Mesothelial cell of epicardium (in vitro differentiated cells): Measurements from ENCODE around the gene TBCB. TPM values are rescaled to one million over a fixed set of nuclear protein-coding genes. Genes with fewer than 3 reads are reported as not detected.

Experiments used
- DNase-seq, 2 experiments: peaks; one replicate each; pipeline ENCODE4 v3.0.0; 2021; ENCODE audit warnings: low spot score in 2 of 2; ENCODE audit not compliant: unreplicated experiment in 2 of 2
- H3K27ac Mint-ChIP-seq: 2 replicates; pipeline ENCODE4 v1.8.0; 2021; ENCODE audit warnings: mixed read lengths
- H3K27me3 Mint-ChIP-seq: 2 replicates; pipeline ENCODE4 v1.8.0; 2021; ENCODE audit warnings: low read depth, mixed read lengths
- H3K36me3 Mint-ChIP-seq: 2 replicates; pipeline ENCODE4 v1.8.0; 2021; ENCODE audit warnings: mixed read lengths
- H3K4me1 Mint-ChIP-seq: 2 replicates; pipeline ENCODE4 v1.8.0; 2021; ENCODE audit warnings: mixed read lengths
- H3K4me3 Mint-ChIP-seq: 2 replicates; pipeline ENCODE4 v1.8.0; 2021; ENCODE audit warnings: mild to moderate bottlenecking, moderate library complexity, mixed read lengths
- H3K9me3 Mint-ChIP-seq: 2 replicates; pipeline ENCODE4 v1.8.0; 2021; ENCODE audit warnings: mixed read lengths
- total RNA-seq: library from RNA; stranded (reverse); gene quantifications from 3 replicates; pipeline ENCODE4 v1.2.1, GENCODE V29; 2021
- TF ChIP-seq, protein P1 (sequence below): fragments of 200-600 bp; sonication (generic); IDR thresholded peaks from one replicate; pipeline ENCODE4 v1.5.0; 2021; ENCODE audit warnings: antibody characterized with exemption; ENCODE audit not compliant: unreplicated experiment

Gene TBCB
- total RNA-seq, 1 donor from 2014 or later = 115 TPM

DNA sequence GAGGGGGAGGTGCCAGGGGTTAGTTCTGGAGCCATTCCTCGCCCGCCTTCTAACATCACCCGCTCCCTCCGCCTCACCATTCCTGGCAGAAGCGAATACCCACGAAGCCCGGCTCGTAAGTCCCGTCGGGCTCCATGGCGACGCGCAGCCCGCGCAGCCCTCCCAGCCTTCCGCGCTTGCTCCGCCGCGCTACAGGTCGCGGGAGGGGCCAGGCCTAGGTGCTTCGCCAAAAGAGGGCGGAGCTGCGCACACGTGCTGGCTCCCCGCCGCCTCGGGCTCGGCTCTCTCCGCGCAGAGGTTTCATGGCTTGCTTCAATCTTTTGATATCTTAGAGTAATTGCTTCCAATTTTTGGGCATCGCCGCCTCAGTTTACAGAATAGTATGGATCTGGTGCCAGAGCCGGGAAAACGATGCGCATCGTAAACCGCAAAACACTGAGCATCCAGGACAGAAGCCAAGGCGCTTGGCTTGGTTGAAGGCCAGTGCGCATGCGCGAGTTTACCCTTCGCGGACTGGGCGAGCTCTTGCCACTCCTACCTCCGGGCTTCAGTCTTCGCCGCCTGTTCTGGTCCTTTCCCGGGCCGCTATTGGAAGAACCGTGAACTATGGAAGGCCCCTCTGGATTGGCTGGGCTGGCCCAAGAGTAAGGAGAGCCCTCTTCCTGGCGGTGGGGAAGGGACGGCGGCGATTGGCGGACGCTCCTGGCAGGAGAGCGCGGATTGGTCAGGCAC, 381 bp upstream of the TBCB start, which contains the start of gene POLR2I:
POLR2I (minus strand) TSS at position 155 of the 732 bp plus-strand sequence; CDS start at position 136, 19 bp downstream.
- Mint-ChIP-seq H3K4me1 (peaks cover 27% of the 10 kb centered on the region), H3K9me3 (no peaks in the 10 kb centered on the region), H3K27me3 (peaks cover 2% of the 10 kb centered on the region), H3K4me3 (peak within 1 kb of the TSS; percentile 91), H3K27ac (peak within 1 kb of the TSS; percentile 96), H3K36me3 (peaks cover 14% of the 10 kb centered on the region)
- peak; percentile 97 to 98 for DNase-seq
- TF ChIP-seq, protein P1, sequence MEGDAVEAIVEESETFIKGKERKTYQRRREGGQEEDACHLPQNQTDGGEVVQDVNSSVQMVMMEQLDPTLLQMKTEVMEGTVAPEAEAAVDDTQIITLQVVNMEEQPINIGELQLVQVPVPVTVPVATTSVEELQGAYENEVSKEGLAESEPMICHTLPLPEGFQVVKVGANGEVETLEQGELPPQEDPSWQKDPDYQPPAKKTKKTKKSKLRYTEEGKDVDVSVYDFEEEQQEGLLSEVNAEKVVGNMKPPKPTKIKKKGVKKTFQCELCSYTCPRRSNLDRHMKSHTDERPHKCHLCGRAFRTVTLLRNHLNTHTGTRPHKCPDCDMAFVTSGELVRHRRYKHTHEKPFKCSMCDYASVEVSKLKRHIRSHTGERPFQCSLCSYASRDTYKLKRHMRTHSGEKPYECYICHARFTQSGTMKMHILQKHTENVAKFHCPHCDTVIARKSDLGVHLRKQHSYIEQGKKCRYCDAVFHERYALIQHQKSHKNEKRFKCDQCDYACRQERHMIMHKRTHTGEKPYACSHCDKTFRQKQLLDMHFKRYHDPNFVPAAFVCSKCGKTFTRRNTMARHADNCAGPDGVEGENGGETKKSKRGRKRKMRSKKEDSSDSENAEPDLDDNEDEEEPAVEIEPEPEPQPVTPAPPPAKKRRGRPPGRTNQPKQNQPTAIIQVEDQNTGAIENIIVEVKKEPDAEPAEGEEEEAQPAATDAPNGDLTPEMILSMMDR = no peak

DNA sequence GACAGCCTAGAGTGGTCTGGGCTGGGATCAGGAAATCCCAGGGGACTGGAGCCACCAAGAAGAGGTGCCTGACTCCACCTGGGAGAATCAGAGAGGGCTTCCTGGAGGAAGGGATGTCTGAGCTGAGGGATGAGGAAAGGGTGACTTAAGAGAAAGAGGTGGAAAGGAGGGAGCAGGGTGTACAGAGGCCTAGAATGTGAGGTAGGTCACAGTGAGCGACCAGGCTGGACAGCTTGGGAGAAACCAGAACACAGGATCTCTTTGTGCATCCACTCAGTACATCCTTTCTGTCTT, 1.0 kb downstream of the TBCB start:
- Mint-ChIP-seq H3K27me3 (peaks cover 2% of the 10 kb centered on the region), H3K27ac (peak overlapping the region; percentile 82), H3K4me3 (peak overlapping the region; percentile 91), H3K36me3 (peaks cover 19% of the 10 kb centered on the region), H3K4me1 (peaks cover 30% of the 10 kb centered on the region), H3K9me3 (no peaks in the 10 kb centered on the region)
- TF ChIP-seq, protein P1 = no peak
- DNase-seq = no peak

DNA sequence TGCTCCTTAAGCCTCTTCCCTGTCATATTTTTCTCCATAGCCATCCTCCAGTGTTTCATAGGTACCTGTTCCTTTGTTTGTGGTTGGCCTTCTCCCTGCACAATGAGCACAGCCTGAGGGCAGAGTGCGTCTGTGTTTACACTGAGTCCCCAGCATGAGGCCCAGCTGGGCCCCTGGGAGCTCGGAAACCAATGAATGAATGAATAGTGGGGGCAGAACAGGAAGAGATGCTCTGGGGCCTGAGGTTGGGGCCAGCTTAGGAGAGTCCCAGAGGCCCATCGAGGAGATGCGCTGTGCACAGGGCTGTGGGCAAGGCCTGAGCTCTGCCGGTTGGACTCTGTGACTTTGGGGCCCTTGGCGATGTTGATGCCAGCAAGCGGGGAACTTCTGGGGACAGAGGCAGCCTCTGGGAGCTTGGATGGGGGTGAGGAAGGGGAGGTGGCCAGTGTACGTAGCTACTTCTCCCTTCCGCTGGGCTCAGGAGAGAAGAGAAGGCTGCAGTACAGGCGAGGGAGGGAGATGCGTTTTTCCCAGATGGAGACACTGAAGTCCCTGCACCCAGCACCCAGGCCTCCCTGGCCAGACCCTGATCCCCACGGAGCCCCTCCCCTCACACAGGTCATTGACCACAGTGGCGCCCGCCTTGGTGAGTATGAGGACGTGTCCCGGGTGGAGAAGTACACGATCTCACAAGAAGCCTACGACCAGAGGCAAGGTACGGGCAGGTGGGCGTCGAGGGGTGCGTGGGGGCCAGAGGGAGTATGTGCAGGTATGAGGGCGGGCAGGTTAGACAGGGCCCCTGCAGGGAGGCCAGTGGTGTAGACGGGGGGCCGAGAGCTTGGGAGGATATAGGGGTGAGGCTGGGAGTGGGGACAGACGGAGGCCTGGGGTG, 5.1 kb downstream of the TBCB start:
- Mint-ChIP-seq H3K4me3 (no peak overlapping the region), H3K27ac (peak overlapping the region; percentile 22)

DNA sequence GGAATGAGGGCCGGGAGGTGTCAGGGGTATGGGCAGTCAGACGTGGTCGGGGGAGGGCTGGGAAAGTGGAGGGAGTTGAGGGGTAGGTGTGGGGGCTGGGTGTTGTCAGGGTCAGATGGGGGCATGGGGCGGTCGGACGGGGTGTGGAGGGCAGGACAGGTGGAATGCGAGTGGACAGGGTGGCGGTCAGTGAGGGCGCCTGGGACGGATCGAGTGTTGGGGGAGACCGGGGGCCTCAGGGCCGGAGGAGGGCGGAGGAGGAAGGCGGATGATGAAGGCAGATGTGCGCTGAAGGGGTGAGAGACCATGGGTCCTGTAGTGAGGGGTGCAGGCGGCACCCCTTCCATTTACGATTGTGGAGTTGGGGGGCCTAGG, 5.7 kb downstream of the TBCB start:
- peaks cover 11% of the 10 kb centered on the region for H3K4me1 Mint-ChIP-seq
- peaks cover 25% of the 10 kb centered on the region for H3K36me3 Mint-ChIP-seq

More for the DNA sequence above, 5.1 kb downstream of the TBCB start:
- Mint-ChIP-seq H3K4me1 (peaks cover 12% of the 10 kb centered on the region), H3K36me3 (peaks cover 19% of the 10 kb centered on the region), H3K9me3 (no peaks in the 10 kb centered on the region), H3K27me3 (no peaks in the 10 kb centered on the region)
- no peak for DNase-seq
- TF ChIP-seq, protein P1 = no peak

DNA sequence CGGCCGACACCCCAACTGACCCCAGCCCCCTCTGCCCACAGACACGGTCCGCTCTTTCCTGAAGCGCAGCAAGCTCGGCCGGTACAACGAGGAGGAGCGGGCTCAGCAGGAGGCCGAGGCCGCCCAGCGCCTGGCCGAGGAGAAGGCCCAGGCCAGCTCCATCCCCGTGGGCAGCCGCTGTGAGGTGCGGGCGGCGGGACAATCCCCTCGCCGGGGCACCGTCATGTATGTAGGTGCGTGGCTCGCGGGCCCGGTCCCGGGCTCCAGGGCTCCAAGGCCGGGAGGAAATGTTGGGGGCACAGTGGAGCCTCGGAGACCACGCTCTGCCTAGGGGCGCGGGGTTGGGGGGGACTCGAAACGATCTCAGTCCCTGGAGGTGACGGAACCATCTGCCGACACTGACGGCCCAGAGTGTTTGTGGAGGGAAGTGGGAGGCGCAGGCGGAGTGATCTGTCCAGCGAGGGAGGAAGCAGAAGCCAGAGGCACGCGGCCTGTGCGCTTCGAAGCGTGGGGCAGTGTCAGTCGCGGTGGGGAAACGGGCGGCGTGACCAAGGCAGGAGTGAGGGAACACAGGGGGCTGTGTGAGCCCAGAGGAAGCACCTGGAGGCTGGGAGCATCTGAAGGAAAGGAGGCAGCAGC, 6.3 kb downstream of the TBCB start:
- peaks cover 7% of the 10 kb centered on the region for H3K4me1 Mint-ChIP-seq
- peaks cover 24% of the 10 kb centered on the region for H3K36me3 Mint-ChIP-seq
- TF ChIP-seq, protein P1 = no peak
- no peak overlapping the region for H3K4me3 Mint-ChIP-seq
- DNase-seq = no peak
- H3K9me3 Mint-ChIP-seq = no peaks in the 10 kb centered on the region
- no peaks in the 10 kb centered on the region for H3K27me3 Mint-ChIP-seq
- no peak overlapping the region for H3K27ac Mint-ChIP-seq

More for the DNA sequence above, 5.7 kb downstream of the TBCB start:
- no peak for DNase-seq
- Mint-ChIP-seq H3K9me3 (no peaks in the 10 kb centered on the region), H3K27me3 (no peaks in the 10 kb centered on the region), H3K27ac (no peak overlapping the region), H3K4me3 (no peak overlapping the region)
- TF ChIP-seq, protein P1 = no peak
